WTC11 (cell line): ENCODE measurements around the gene TMEM229B. TPM values are rescaled to one million over a fixed set of nuclear protein-coding genes. Genes with fewer than 3 reads are reported as not detected.

Experiments
- ATAC-seq: fragments of 200-7000 bp; cut with Tn5 transposase; 2 replicates; pipeline ENCODE4 v1.10.0; 2021; ENCODE audit warnings: mild to moderate bottlenecking, moderate library complexity
- CTCF ChIA-PET: fragments of 300-600 bp; sonication (Branson Sonifier 250); formaldehyde crosslinking; loops from one replicate; lab custom pipeline; 2021; ENCODE audit warnings: antibody characterized with exemption; lab: Charles Lee
- POLR2A ChIA-PET: fragments of 350-600 bp; sonication (Branson Sonifier 250); formaldehyde crosslinking; loops from one replicate; lab custom pipeline; 2021; ENCODE audit warnings: antibody characterized with exemption; lab: Charles Lee
- DNase-seq: peaks from one replicate; pipeline ENCODE4 v3.0.0; 2021; ENCODE audit warnings: low spot score
- H3K27ac Mint-ChIP-seq: 2 replicates; pipeline ENCODE4 v1.8.0; 2021; ENCODE audit warnings: mixed read lengths
- H3K27me3 Mint-ChIP-seq: 2 replicates; pipeline ENCODE4 v1.8.0; 2021; ENCODE audit warnings: low read depth, mild to moderate bottlenecking, moderate library complexity, mixed read lengths
- H3K36me3 Mint-ChIP-seq: 2 replicates; pipeline ENCODE4 v1.8.0; 2021; ENCODE audit warnings: mixed read lengths
- H3K4me1 Mint-ChIP-seq: 2 replicates; pipeline ENCODE4 v1.8.0; 2022; ENCODE audit warnings: mixed read lengths
- H3K4me3 Mint-ChIP-seq: 2 replicates; pipeline ENCODE4 v1.8.0; 2021; ENCODE audit warnings: mild to moderate bottlenecking, moderate library complexity, mixed read lengths
- H3K9me3 Mint-ChIP-seq: 2 replicates; pipeline ENCODE4 v1.8.0; 2021; ENCODE audit warnings: mixed read lengths
- ATF3 ChIP-seq: sonication (generic); formaldehyde crosslinking; conservative IDR thresholded peaks from 2 replicates; pipeline ENCODE4 v1.8.1; 2022; ENCODE audit warnings: mild to moderate bottlenecking, missing genetic modification reagents
- CDX4 ChIP-seq: fragments of 250-450 bp; sonication (Bioruptor Pico); IDR thresholded peaks from 2 replicates; pipeline ENCODE4 v1.9.0; 2021; ENCODE audit warnings: moderate library complexity, mild to moderate bottlenecking, inconsistent platforms, borderline replicate concordance
- EMX1 ChIP-seq: fragments of 250-450 bp; sonication (Bioruptor Pico); IDR thresholded peaks from 2 replicates; pipeline ENCODE4 v1.8.0; 2021; ENCODE audit warnings: mild to moderate bottlenecking
- IRF2 ChIP-seq: sonication (generic); formaldehyde crosslinking; IDR thresholded peaks from 2 replicates; pipeline ENCODE4 v1.8.0; 2022; ENCODE audit warnings: low read depth, missing genetic modification reagents, borderline replicate concordance
- JUN ChIP-seq: sonication (generic); formaldehyde crosslinking; IDR thresholded peaks from 2 replicates; pipeline ENCODE4 v1.8.0; 2023; ENCODE audit warnings: mild to moderate bottlenecking, missing genetic modification reagents
- MXD4 ChIP-seq: fragments of 250-450 bp; sonication (Bioruptor Pico); IDR thresholded peaks from 2 replicates; pipeline ENCODE4 v1.8.0; 2021; ENCODE audit warnings: mild to moderate bottlenecking, moderate library complexity, borderline replicate concordance
- NR1H2 ChIP-seq: sonication (generic); formaldehyde crosslinking; IDR thresholded peaks from 2 replicates; pipeline ENCODE4 v1.9.0; 2021; ENCODE audit warnings: mild to moderate bottlenecking, moderate library complexity, missing genetic modification reagents
- OVOL2 ChIP-seq: fragments of 250-450 bp; sonication (Bioruptor Pico); IDR thresholded peaks from 2 replicates; pipeline ENCODE4 v1.9.0; 2021; ENCODE audit warnings: mild to moderate bottlenecking, borderline replicate concordance
- ZBTB21 ChIP-seq: sonication (generic); formaldehyde crosslinking; IDR thresholded peaks from 2 replicates; pipeline ENCODE4 v1.8.1; 2023; ENCODE audit warnings: mild to moderate bottlenecking, missing genetic modification reagents, borderline replicate concordance
- ZNF232 ChIP-seq: sonication (generic); formaldehyde crosslinking; IDR thresholded peaks from 2 replicates; pipeline ENCODE4 v1.8.0; 2022; ENCODE audit warnings: mild to moderate bottlenecking, missing genetic modification reagents
- ZNF416 ChIP-seq: fragments of 250-450 bp; sonication (Bioruptor Pico); IDR thresholded peaks from 2 replicates; pipeline ENCODE4 v1.9.0; 2021; ENCODE audit warnings: mild to moderate bottlenecking, inconsistent platforms
- total RNA-seq: library from RNA; stranded (reverse); gene quantifications from 3 replicates; pipeline ENCODE4 v1.2.3, GENCODE V29; 2021
- TF ChIP-seq, protein P1 (sequence below): fragments of 250-450 bp; sonication (Bioruptor Pico); conservative IDR thresholded peaks from 2 replicates; pipeline ENCODE4 v1.9.0; 2021; ENCODE audit warnings: mild to moderate bottlenecking
- TF ChIP-seq, protein P2 (sequence below): sonication (generic); formaldehyde crosslinking; IDR thresholded peaks from 2 replicates; pipeline ENCODE4 v1.8.1; 2022; ENCODE audit warnings: missing genetic modification reagents, borderline replicate concordance
- TF ChIP-seq, protein P3 (sequence below): sonication (generic); formaldehyde crosslinking; IDR thresholded peaks from 2 replicates; pipeline ENCODE4 v1.8.1; 2022; ENCODE audit warnings: low read depth, missing genetic modification reagents, borderline replicate concordance
- TF ChIP-seq, protein P4 (sequence below): fragments of 250-450 bp; sonication (Bioruptor Pico); IDR thresholded peaks from 2 replicates; pipeline ENCODE4 v1.9.0; 2021; ENCODE audit warnings: mild to moderate bottlenecking
- TF ChIP-seq, protein P5 (sequence below): sonication (generic); formaldehyde crosslinking; IDR thresholded peaks from 2 replicates; pipeline ENCODE4 v1.8.0; 2022; ENCODE audit warnings: missing genetic modification reagents
- TF ChIP-seq, protein P6 (sequence below): sonication (generic); formaldehyde crosslinking; IDR thresholded peaks from 2 replicates; pipeline ENCODE4 v1.8.1; 2023; ENCODE audit warnings: mild to moderate bottlenecking, moderate library complexity, missing genetic modification reagents

Gene TMEM229B
- total RNA-seq, 1 experiment from 2014 or later, result 0.90 TPM

GRCh38 chr14:67526181-67526580, 37.7 kb upstream of the TMEM229B start:
- ATAC-seq, result no peak
- Mint-ChIP-seq H3K9me3 (no peaks in the 10 kb centered on the region), H3K4me1 (peaks cover 15% of the 10 kb centered on the region), H3K36me3 (no peaks in the 10 kb centered on the region), H3K4me3 (no peak overlapping the region), H3K27me3 (peaks cover 6% of the 10 kb centered on the region), H3K27ac (no peak overlapping the region)
- POLR2A ChIA-PET, result interaction anchor here (1.0 to 1.4 kb wide), 3 partner anchors 16 to 179 kb away, joined by 3 to 8 read pairs (median 5); no protein-coding TSS in a partner anchor
- no peak for TF ChIP-seq JUN
- TF ChIP-seq, protein P1, sequence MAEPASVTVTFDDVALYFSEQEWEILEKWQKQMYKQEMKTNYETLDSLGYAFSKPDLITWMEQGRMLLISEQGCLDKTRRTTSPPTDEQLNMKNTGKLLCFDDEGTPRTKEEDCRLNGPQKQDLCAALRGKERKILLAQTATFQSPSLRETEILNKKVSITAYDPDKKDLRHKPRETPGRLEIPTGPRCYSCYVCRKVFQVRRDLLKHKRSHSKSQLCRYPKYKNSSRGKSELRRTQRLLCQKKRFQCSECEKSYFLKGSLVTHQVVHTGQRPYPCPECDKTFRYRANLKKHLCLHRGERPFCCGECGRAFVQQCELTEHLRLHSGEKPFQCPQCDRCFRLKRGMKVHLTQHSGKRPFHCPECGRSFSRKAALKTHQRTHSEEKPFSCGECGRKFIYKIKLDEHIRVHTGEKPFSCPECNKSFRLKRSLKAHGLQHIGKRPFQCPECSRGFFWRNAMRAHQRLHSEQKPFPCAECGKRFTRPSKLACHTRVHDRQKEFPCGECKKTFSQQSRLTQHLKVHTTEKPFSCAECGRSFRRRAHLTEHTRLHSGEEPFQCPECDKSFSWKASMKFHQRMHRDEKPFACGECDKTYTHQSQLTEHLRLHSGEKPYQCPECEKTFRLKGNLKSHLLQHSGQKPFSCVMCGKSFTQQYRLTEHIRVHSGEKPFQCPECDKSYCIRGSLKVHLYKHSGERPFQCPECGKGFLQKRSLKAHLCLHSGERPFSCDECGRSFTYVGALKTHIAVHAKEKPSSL (CRISPR knock-in tag), result no peak
- TF ChIP-seq, protein P2, sequence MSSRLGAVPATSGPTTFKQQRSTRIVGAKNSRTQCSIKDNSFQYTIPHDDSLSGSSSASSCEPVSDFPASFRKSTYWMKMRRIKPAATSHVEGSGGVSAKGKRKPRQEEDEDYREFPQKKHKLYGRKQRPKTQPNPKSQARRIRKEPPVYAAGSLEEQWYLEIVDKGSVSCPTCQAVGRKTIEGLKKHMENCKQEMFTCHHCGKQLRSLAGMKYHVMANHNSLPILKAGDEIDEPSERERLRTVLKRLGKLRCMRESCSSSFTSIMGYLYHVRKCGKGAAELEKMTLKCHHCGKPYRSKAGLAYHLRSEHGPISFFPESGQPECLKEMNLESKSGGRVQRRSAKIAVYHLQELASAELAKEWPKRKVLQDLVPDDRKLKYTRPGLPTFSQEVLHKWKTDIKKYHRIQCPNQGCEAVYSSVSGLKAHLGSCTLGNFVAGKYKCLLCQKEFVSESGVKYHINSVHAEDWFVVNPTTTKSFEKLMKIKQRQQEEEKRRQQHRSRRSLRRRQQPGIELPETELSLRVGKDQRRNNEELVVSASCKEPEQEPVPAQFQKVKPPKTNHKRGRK, result no peak
- TF ChIP-seq EMX1 (CRISPR knock-in tag), result no peak
- no peak for TF ChIP-seq ZNF416 (CRISPR knock-in tag)
- TF ChIP-seq CDX4, result no peak
- no peak for TF ChIP-seq ZBTB21 (CRISPR knock-in tag)
- no peak for TF ChIP-seq ZNF232 (CRISPR knock-in tag)
- TF ChIP-seq, protein P3, sequence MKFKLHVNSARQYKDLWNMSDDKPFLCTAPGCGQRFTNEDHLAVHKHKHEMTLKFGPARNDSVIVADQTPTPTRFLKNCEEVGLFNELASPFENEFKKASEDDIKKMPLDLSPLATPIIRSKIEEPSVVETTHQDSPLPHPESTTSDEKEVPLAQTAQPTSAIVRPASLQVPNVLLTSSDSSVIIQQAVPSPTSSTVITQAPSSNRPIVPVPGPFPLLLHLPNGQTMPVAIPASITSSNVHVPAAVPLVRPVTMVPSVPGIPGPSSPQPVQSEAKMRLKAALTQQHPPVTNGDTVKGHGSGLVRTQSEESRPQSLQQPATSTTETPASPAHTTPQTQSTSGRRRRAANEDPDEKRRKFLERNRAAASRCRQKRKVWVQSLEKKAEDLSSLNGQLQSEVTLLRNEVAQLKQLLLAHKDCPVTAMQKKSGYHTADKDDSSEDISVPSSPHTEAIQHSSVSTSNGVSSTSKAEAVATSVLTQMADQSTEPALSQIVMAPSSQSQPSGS (CRISPR knock-in tag), result no peak
- TF ChIP-seq NR1H2 (CRISPR knock-in tag), result no peak
- TF ChIP-seq IRF2 (CRISPR knock-in tag), result no peak
- TF ChIP-seq, protein P4, sequence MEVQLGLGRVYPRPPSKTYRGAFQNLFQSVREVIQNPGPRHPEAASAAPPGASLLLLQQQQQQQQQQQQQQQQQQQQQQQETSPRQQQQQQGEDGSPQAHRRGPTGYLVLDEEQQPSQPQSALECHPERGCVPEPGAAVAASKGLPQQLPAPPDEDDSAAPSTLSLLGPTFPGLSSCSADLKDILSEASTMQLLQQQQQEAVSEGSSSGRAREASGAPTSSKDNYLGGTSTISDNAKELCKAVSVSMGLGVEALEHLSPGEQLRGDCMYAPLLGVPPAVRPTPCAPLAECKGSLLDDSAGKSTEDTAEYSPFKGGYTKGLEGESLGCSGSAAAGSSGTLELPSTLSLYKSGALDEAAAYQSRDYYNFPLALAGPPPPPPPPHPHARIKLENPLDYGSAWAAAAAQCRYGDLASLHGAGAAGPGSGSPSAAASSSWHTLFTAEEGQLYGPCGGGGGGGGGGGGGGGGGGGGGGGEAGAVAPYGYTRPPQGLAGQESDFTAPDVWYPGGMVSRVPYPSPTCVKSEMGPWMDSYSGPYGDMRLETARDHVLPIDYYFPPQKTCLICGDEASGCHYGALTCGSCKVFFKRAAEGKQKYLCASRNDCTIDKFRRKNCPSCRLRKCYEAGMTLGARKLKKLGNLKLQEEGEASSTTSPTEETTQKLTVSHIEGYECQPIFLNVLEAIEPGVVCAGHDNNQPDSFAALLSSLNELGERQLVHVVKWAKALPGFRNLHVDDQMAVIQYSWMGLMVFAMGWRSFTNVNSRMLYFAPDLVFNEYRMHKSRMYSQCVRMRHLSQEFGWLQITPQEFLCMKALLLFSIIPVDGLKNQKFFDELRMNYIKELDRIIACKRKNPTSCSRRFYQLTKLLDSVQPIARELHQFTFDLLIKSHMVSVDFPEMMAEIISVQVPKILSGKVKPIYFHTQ, result no peak
- TF ChIP-seq, protein P5, sequence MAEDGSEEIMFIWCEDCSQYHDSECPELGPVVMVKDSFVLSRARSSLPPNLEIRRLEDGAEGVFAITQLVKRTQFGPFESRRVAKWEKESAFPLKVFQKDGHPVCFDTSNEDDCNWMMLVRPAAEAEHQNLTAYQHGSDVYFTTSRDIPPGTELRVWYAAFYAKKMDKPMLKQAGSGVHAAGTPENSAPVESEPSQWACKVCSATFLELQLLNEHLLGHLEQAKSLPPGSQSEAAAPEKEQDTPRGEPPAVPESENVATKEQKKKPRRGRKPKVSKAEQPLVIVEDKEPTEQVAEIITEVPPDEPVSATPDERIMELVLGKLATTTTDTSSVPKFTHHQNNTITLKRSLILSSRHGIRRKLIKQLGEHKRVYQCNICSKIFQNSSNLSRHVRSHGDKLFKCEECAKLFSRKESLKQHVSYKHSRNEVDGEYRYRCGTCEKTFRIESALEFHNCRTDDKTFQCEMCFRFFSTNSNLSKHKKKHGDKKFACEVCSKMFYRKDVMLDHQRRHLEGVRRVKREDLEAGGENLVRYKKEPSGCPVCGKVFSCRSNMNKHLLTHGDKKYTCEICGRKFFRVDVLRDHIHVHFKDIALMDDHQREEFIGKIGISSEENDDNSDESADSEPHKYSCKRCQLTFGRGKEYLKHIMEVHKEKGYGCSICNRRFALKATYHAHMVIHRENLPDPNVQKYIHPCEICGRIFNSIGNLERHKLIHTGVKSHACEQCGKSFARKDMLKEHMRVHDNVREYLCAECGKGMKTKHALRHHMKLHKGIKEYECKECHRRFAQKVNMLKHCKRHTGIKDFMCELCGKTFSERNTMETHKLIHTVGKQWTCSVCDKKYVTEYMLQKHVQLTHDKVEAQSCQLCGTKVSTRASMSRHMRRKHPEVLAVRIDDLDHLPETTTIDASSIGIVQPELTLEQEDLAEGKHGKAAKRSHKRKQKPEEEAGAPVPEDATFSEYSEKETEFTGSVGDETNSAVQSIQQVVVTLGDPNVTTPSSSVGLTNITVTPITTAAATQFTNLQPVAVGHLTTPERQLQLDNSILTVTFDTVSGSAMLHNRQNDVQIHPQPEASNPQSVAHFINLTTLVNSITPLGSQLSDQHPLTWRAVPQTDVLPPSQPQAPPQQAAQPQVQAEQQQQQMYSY, result no peak
- no peak for TF ChIP-seq MXD4 (CRISPR knock-in tag)
- TF ChIP-seq ATF3 (CRISPR knock-in tag), result no peak
- TF ChIP-seq, protein P6, sequence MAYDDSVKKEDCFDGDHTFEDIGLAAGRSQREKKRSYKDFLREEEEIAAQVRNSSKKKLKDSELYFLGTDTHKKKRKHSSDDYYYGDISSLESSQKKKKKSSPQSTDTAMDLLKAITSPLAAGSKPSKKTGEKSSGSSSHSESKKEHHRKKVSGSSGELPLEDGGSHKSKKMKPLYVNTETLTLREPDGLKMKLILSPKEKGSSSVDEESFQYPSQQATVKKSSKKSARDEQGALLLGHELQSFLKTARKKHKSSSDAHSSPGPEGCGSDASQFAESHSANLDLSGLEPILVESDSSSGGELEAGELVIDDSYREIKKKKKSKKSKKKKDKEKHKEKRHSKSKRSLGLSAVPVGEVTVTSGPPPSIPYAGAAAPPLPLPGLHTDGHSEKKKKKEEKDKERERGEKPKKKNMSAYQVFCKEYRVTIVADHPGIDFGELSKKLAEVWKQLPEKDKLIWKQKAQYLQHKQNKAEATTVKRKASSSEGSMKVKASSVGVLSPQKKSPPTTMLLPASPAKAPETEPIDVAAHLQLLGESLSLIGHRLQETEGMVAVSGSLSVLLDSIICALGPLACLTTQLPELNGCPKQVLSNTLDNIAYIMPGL (CRISPR knock-in tag), result no peak
- no peak for TF ChIP-seq OVOL2 (CRISPR knock-in tag)
- TF ChIP-seq, all 79 proteins: peak for 0
- CTCF ChIA-PET, result interaction anchor here (0.6 to 4.5 kb wide), 47 partner anchors 10 to 196 kb away, joined by 3 to 173 read pairs (median 10); partner anchors contain the start of genes ARG2, ATP6V1D, EIF2S1 and PIGH
- DNase-seq, result no peak
